ENCODE data around the gene TOB2.

DNA sequence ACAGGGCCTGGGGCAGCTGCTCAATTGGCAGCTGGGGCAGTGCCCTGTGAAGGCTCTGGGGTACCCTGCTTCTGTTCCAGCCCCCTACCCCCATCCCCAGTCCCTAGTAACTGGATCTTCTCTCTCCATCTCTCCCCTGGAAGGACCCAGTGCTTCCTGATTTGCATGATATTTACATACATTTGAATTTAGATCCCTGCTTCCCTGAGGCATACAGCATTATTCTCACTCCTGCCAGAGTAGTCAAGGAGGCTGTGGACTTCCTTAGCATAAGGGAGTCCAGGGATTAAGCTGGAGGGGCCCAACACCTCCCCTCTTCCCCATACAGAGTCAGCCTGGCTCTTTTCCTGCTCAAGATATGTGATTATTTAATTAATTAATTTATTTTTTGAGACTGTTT is 40.2 kb downstream of the TOB2 start:
- TF ChIP-seq CTCF (IDR thresholded peaks at IDR 0.05): no peak
- TF ChIP-seq POLR2A (IDR thresholded peaks at IDR 0.05): no peak
